ENCODE results near the gene TBRG1.
"Not testable (repeated sequence)": the region's sequence is repeated elsewhere in the genome, so short reads cannot be mapped to it uniquely, and the experiment has no call there.

TBRG1 gene

GRCh38 chr11:124602193-124602592 is 20.5 kb upstream of the TBRG1 start:
- no peak for TF ChIP-seq ZFX (IDR thresholded peaks at IDR 0.05; ENCODE audit: borderline replicate concordance)
- TF ChIP-seq, protein P1, sequence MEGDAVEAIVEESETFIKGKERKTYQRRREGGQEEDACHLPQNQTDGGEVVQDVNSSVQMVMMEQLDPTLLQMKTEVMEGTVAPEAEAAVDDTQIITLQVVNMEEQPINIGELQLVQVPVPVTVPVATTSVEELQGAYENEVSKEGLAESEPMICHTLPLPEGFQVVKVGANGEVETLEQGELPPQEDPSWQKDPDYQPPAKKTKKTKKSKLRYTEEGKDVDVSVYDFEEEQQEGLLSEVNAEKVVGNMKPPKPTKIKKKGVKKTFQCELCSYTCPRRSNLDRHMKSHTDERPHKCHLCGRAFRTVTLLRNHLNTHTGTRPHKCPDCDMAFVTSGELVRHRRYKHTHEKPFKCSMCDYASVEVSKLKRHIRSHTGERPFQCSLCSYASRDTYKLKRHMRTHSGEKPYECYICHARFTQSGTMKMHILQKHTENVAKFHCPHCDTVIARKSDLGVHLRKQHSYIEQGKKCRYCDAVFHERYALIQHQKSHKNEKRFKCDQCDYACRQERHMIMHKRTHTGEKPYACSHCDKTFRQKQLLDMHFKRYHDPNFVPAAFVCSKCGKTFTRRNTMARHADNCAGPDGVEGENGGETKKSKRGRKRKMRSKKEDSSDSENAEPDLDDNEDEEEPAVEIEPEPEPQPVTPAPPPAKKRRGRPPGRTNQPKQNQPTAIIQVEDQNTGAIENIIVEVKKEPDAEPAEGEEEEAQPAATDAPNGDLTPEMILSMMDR (IDR thresholded peaks at IDR 0.05): no peak

GRCh38 chr11:124602723-124603122 is 19.9 kb upstream of the TBRG1 start:
- not testable (repeated sequence) for H3K27ac ChIP-seq

More at GRCh38 chr11:124602193-124602592, 20.5 kb upstream of the TBRG1 start:
- no peak overlapping the region for H3K27ac ChIP-seq

DNA sequence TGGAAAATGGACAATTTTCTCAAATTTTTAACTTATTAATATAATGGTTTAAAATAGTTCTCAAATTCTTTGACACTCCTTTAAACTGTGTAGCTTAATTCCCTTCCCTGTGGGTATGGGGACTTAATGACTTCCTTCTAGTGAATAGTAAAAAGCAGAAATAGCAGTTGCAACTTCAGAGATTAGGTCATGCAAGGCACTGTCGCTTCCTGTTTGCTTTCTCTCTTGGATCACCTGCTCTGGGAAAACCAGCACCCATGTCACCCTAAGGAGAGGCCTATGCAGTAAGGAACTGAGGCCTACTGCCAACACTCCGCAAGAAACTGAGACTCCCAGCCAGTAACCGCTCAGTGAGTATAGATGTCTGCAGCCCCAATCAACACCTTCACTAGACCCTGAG is 16.9 kb upstream of the TBRG1 start:
- TF ChIP-seq, protein P1 (IDR thresholded peaks at IDR 0.05): no peak
- TF ChIP-seq ZFX (IDR thresholded peaks at IDR 0.05; ENCODE audit: borderline replicate concordance): no peak
- no peak overlapping the region for H3K27ac ChIP-seq

- TF ChIP-seq, protein P1 (IDR thresholded peaks at IDR 0.05): no peak
- no peak for TF ChIP-seq ZFX (IDR thresholded peaks at IDR 0.05; ENCODE audit: borderline replicate concordance)
These were observed 14.5 kb upstream of the TBRG1 start for GRCh38 chr11:124608147-124608546.

DNA sequence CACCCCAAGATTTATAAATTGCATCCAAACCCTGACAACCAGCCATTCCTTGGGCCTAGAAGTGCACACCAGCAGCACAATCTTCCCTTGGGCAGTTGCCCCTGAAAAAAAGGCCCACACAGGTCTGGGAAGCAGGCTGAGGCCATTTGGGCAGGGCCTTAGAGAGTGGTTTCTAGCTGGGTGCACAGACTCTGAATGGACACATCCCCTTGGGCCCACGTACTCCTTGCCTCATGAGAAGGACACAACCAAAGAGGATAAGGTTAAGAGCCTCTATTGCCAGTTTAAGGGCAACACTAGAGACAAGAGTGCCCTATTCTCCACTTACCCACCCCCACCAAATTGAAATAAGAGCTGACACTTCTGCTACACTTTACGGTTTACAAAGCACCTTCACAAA is 12.4 kb upstream of the TBRG1 start:
- TF ChIP-seq, protein P1 (IDR thresholded peaks at IDR 0.05): no peak
- no peak for TF ChIP-seq ZFX (IDR thresholded peaks at IDR 0.05; ENCODE audit: borderline replicate concordance)
- no peak overlapping the region for H3K27ac ChIP-seq

More at GRCh38 chr11:124608147-124608546, 14.5 kb upstream of the TBRG1 start:
- no peak overlapping the region for H3K27ac ChIP-seq

DNA sequence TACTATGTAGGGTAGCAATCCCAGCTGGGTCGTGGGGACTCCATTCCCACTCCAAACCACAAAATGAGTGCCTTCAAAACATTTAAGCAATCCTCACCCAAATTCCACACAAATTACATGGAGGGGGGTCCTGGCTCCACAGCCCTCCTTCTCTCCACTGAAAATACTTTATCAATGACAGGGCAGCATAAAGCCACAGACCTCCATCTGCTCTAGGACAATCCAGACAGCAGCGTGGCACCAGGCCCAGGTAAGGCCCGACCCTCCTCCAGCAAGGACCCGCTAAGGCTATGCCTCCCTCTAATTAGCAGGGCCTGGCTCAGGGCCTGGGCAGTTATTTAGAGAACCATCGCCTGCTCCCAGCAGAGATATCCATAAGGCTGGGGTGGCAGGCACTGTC is 11.6 kb upstream of the TBRG1 start, which contains the start of gene PANX3:
Gene PANX3, plus strand, starts transcription at position 365 of the 400 bp plus-strand sequence. CDS start 129 bp downstream, outside the sequence.
- H3K27ac ChIP-seq: no peak within 1 kb of the TSS
- TF ChIP-seq ZFX (IDR thresholded peaks at IDR 0.05; ENCODE audit: borderline replicate concordance): no peak
- TF ChIP-seq, protein P1 (IDR thresholded peaks at IDR 0.05): no peak

- no peak for TF ChIP-seq ZFX (IDR thresholded peaks at IDR 0.05; ENCODE audit: borderline replicate concordance)
- TF ChIP-seq, protein P1 (IDR thresholded peaks at IDR 0.05): no peak
- H3K27ac ChIP-seq: no peak overlapping the region
These were observed 10.6 kb upstream of the TBRG1 start for GRCh38 chr11:124612045-124612444.
